Effector memory CD4-positive, alpha-beta T cell (primary cell): ENCODE results near the gene CFAP77.

Experiments
- DNase-seq, 3 donors: peaks; one replicate each; pipeline ENCODE4 v3.0.0-alpha.2; 2020
- H3K27ac ChIP-seq: 2 replicates; pipeline ENCODE4 v1.7.0; 2013; ENCODE audit warnings: mild to moderate bottlenecking, low read length, moderate library complexity; ENCODE audit not compliant: insufficient read depth, poor library complexity, severe bottlenecking
- H3K27me3 ChIP-seq: replicated peaks from 2 replicates; pipeline ENCODE4 v1.7.0; 2013; ENCODE audit warnings: mild to moderate bottlenecking, low read length; ENCODE audit not compliant: insufficient read depth, control insufficient read depth, poor library complexity, severe bottlenecking
- H3K36me3 ChIP-seq: 2 replicates; pipeline ENCODE4 v1.7.0; 2013; ENCODE audit warnings: mild to moderate bottlenecking, low read length, moderate library complexity; ENCODE audit not compliant: control insufficient read depth, insufficient read depth
- H3K4me1 ChIP-seq: 2 replicates; pipeline ENCODE4 v1.7.0; 2013; ENCODE audit warnings: low read length, mild to moderate bottlenecking; ENCODE audit not compliant: control insufficient read depth, insufficient read depth, poor library complexity, severe bottlenecking
- H3K4me3 ChIP-seq: 2 replicates; pipeline ENCODE4 v1.7.0; 2013; ENCODE audit warnings: low read length, low read depth, mild to moderate bottlenecking; ENCODE audit not compliant: insufficient read depth, poor library complexity, severe bottlenecking
- H3K9me3 ChIP-seq: 2 replicates; pipeline ENCODE4 v1.7.0; 2013; ENCODE audit warnings: mild to moderate bottlenecking, low read length, moderate library complexity; ENCODE audit not compliant: control insufficient read depth

The CFAP77 gene

DNA sequence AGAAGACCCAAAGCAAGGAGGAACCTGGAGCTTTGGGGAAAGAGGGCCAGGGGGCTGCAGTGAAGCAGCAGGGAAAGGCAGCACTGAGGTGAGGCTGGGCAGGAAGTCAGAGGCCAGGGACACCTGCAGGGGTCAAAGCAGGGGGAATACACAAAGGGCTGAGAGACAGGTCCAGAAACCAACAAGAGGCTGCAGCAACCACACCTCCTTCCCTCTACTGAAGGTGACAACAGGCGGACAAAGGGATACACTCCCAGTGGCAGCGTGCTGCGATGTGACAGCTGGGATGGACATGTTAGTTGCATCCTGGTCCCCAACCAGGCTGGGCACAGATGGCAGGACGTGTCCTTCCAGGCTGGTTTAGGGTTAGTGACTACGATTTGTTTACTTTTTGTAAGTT lies 12.6 kb downstream of the CFAP77 start:
- H3K4me3 ChIP-seq, result no peak overlapping the region
- H3K27ac ChIP-seq, result no peak overlapping the region
- DNase-seq, result no peak
- H3K36me3 ChIP-seq, result no peaks in the 10 kb centered on the region
- H3K9me3 ChIP-seq, result no peaks in the 10 kb centered on the region
- no peaks in the 10 kb centered on the region for H3K27me3 ChIP-seq
- no peaks in the 10 kb centered on the region for H3K4me1 ChIP-seq

DNA sequence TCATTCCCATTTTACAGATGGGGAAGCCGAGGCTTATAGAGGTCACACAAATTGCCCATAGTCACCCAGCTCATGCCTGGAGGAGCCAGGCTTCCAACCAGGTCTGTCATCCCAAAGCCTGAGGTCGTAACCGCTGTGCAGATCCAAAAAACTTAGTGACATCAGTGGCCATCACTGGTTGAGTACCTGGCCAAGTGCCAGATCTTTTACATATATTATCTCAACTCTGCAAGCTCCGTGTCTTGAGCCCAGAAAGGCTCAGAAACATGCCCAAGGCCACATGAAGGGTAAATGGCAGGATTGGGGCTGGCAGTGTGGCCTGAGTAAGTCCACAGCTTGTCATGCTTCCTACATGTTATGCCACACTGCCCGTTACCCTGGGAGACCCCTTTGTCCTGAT lies 13.5 kb downstream of the CFAP77 start:
- H3K36me3 ChIP-seq, result no peaks in the 10 kb centered on the region
- no peaks in the 10 kb centered on the region for H3K9me3 ChIP-seq
- no peak overlapping the region for H3K4me3 ChIP-seq
- no peaks in the 10 kb centered on the region for H3K27me3 ChIP-seq
- no peak for DNase-seq
- H3K27ac ChIP-seq, result no peak overlapping the region
- no peaks in the 10 kb centered on the region for H3K4me1 ChIP-seq

DNA sequence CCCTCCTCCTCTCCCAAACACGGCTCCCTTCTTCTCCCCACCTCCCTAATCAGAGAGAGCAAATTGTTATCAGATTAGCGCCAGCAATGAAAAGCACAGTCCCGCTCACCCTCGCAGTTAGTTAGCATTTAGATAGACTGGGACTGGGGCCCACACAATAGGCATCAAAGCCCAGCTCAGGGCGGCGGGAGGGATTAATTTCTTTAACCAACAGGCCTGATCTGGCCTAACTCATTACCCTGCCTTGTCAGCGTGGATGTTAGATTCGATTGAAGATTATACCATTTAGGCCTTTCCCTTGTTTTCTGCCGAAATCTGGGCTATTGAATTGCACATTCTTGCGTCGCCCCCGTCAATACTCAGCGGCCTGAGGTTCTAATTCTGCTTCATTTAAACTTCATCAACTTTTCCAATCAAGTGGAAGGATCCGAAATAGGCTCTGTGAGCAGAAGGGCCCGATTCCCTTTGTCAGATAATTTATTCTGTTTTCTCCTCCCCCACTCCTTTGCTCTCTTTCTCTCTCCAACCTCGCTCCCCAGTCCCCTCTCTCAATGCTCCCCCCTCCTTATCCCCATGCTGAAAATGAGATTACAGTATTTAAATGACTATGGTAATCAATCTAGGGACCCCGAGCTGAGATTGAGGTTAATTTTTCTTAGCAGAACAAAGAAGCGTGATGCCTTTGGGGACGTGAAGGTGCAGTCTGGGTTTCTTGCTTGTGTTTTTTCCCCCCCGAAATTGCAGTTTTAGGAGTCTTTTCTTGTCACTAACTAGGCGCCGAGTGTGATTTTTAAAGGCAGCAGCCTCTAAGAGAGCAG lies 15.1 kb downstream of the CFAP77 start:
- DNase-seq, result no peak
- Histone ChIP-seq H3K36me3 (no peaks in the 10 kb centered on the region), H3K4me1 (no peaks in the 10 kb centered on the region), H3K27ac (no peak overlapping the region), H3K4me3 (no peak overlapping the region), H3K27me3 (no peaks in the 10 kb centered on the region), H3K9me3 (no peaks in the 10 kb centered on the region)

DNA sequence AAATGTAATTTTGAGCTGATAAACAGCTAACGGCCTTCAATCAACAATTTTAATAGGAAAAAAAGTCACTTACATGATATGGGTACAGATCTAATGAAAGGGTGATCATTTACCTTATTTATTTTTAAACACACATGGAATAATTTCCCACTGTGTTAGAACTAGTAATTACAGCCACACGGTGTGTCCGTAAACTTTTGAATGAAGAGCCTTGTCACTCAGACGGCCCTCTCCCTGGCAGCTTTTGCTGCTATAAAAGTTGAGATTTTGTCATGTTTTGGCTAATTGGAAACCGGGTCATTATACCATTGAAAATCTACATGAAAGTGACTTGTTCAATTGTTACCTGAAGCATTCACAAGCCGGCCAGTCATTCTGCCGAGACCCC lies 15.7 kb downstream of the CFAP77 start:
- no peaks in the 10 kb centered on the region for H3K36me3 ChIP-seq
- no peak for DNase-seq
- no peaks in the 10 kb centered on the region for H3K9me3 ChIP-seq
- H3K4me1 ChIP-seq, result no peaks in the 10 kb centered on the region
- no peaks in the 10 kb centered on the region for H3K27me3 ChIP-seq
- H3K4me3 ChIP-seq, result no peak overlapping the region
- H3K27ac ChIP-seq, result no peak overlapping the region

DNA sequence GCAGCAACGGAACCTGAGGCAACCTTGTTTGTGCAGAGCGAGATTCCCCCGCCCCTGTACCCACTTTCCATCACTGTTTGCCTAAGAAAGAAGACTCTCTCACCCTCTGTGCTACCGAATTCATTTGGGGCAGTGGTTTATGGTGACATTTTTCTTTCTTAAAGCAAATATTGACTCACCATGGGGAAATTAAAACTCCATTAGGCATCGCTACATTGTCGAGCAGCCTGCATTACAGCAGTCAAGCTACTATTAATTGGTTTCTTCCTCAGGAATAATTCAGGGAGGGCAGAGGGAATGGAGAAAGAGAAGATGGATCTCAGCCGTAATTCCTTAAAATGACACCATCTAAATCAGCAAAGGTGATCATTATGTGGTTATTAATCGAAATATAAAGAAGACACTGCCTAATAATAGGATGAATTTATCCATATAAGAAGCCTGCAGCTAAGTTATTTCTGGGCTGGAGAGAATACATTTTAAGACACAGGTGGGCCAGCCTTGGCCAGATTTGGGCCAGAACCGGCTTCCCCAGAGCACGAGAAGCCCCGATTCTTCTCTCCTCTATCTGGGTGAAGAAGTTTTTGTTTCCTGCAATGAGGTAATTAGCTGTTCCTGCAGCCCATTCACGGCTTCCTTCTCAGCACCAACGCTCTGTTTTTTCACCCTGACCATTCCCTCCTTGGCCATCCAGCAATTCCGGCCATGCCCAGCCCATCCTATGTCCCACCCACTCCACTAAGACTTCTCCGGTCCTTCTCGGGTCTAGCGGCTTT lies 16.8 kb downstream of the CFAP77 start:
- no peak overlapping the region for H3K4me3 ChIP-seq
- H3K27me3 ChIP-seq, result no peaks in the 10 kb centered on the region
- H3K4me1 ChIP-seq, result no peaks in the 10 kb centered on the region
- no peak overlapping the region for H3K27ac ChIP-seq
- H3K9me3 ChIP-seq, result no peaks in the 10 kb centered on the region
- H3K36me3 ChIP-seq, result no peaks in the 10 kb centered on the region
- no peak for DNase-seq

- no peak overlapping the region for H3K27ac ChIP-seq
- DNase-seq, result no peak
- no peaks in the 10 kb centered on the region for H3K4me1 ChIP-seq
- no peaks in the 10 kb centered on the region for H3K27me3 ChIP-seq
- no peaks in the 10 kb centered on the region for H3K9me3 ChIP-seq
- H3K36me3 ChIP-seq, result no peaks in the 10 kb centered on the region
- H3K4me3 ChIP-seq, result no peak overlapping the region
Measured at GRCh38 chr9:132430998-132431397, 21.0 kb downstream of the CFAP77 start.

- Histone ChIP-seq H3K4me1 (no peaks in the 10 kb centered on the region), H3K27me3 (no peaks in the 10 kb centered on the region), H3K9me3 (no peaks in the 10 kb centered on the region), H3K4me3 (no peak overlapping the region), H3K27ac (no peak overlapping the region), H3K36me3 (no peaks in the 10 kb centered on the region)
- DNase-seq, result no peak
Measured at GRCh38 chr9:132434881-132435280, 24.9 kb downstream of the CFAP77 start.

DNA sequence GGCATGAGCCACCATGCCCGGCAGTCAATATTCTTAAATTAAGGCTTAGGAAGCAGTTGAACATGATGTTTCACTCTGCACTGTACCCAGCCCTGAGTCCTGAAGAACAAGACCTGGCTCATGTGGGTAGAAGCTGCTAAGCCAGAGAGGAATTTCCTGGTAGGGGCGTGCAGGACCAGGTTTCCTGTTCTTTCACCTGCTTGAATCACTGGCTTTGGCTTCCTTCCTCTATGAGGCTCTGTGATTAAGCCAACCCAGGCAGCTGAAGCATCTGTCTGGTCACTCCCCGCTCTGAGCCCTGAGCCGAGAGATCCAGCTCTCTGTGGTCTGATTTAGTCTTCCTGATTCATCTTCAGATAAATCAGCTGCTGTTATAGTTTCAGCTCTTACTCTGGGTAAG lies 29.1 kb downstream of the CFAP77 start:
- no peak for DNase-seq
- peaks cover 3% of the 10 kb centered on the region for H3K27me3 ChIP-seq
- no peaks in the 10 kb centered on the region for H3K9me3 ChIP-seq
- H3K36me3 ChIP-seq, result no peaks in the 10 kb centered on the region
- H3K27ac ChIP-seq, result no peak overlapping the region
- H3K4me1 ChIP-seq, result no peaks in the 10 kb centered on the region
- no peak overlapping the region for H3K4me3 ChIP-seq

GRCh38 chr9:132440735-132441134 lies 30.7 kb downstream of the CFAP77 start:
- no peak overlapping the region for H3K27ac ChIP-seq
- no peak overlapping the region for H3K4me3 ChIP-seq
- H3K4me1 ChIP-seq, result no peaks in the 10 kb centered on the region
- DNase-seq, result no peak
- H3K27me3 ChIP-seq, result peaks cover 3% of the 10 kb centered on the region
- no peaks in the 10 kb centered on the region for H3K36me3 ChIP-seq
- H3K9me3 ChIP-seq, result no peaks in the 10 kb centered on the region

DNA sequence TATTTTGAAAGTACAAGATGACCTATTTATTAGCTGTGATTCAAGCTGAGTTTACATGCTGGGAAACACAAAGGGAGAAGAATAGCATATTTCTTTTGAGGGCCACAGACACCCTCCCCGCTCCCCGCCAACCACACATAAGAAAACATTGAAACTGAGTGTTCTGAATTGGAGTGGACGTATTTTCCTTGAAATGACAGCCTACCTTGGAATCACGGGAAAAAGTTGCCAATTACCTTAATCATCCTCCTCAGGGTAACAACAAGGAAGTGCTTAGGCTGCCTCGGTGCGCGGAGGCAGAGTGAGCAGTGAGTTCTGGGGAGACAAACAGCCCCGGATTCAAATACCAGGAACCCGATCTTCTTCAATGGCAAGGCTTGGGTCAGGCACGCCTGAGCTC lies 31.4 kb downstream of the CFAP77 start:
- H3K27me3 ChIP-seq, result peaks cover 3% of the 10 kb centered on the region
- no peaks in the 10 kb centered on the region for H3K9me3 ChIP-seq
- H3K4me1 ChIP-seq, result no peaks in the 10 kb centered on the region
- no peak overlapping the region for H3K4me3 ChIP-seq
- H3K36me3 ChIP-seq, result no peaks in the 10 kb centered on the region
- no peak overlapping the region for H3K27ac ChIP-seq
- no peak for DNase-seq
